Kidney epithelial cell (primary cell): ENCODE measurements around the gene FAM131B. TPM values are rescaled to one million over a fixed set of nuclear protein-coding genes. Genes with fewer than 3 reads are reported as not detected.

Experiments
- DNase-seq: peaks from one replicate; pipeline ENCODE4 v3.0.0-alpha.2; 2010; ENCODE audit warnings: low read depth
- H3K27me3 ChIP-seq: 2 replicates; pipeline ENCODE4 v1.6.0; 2011; ENCODE audit warnings: low read length; ENCODE audit not compliant: control insufficient read depth, insufficient read depth
- H3K36me3 ChIP-seq: 2 replicates; pipeline ENCODE4 v1.5.1; 2011; ENCODE audit warnings: low read length; ENCODE audit not compliant: control insufficient read depth, insufficient read depth
- H3K4me3 ChIP-seq: 2 replicates; pipeline ENCODE4 v1.5.1; 2011; ENCODE audit warnings: low read depth, mild to moderate bottlenecking, control low read depth, low read length
- CTCF ChIP-seq: IDR thresholded peaks from 2 replicates; pipeline ENCODE4 v1.5.1; 2011; ENCODE audit warnings: mild to moderate bottlenecking, moderate library complexity, low read length, control low read depth, inconsistent platforms; ENCODE audit not compliant: insufficient read depth, poor library complexity, severe bottlenecking
- total RNA-seq: library from RNA; depleted of rRNA; stranded (reverse); fragments of >200 nt; gene quantifications from 2 replicates; pipeline ENCODE4 v1.2.3, GENCODE V29; 2015

The FAM131B gene
- total RNA-seq, 1 donor from 2014 or later: 1.3 TPM

- no peak for TF ChIP-seq CTCF
- H3K27me3 ChIP-seq: peaks cover 2% of the 10 kb centered on the region
- no peak for DNase-seq
- no peaks in the 10 kb centered on the region for H3K36me3 ChIP-seq
- no peak overlapping the region for H3K4me3 ChIP-seq
Observed at GRCh38 chr7:143320620-143321019, 41.9 kb downstream of the FAM131B start.

GRCh38 chr7:143318661-143319060 is 43.9 kb downstream of the FAM131B start:
- Histone ChIP-seq H3K27me3 (peaks cover 2% of the 10 kb centered on the region), H3K36me3 (no peaks in the 10 kb centered on the region), H3K4me3 (no peak overlapping the region)
- no peak for TF ChIP-seq CTCF
- no peak for DNase-seq

GRCh38 chr7:143316492-143316891 is 46.0 kb downstream of the FAM131B start:
- no peak for TF ChIP-seq CTCF
- DNase-seq: no peak

GRCh38 chr7:143315776-143316175 is 46.7 kb downstream of the FAM131B start, which contains the start of gene CLCN1:
Gene CLCN1 (plus strand): TSS chr7:143316111. CDS start chr7:143316213, 102 bp downstream.
- no peaks in the 10 kb centered on the region for H3K36me3 ChIP-seq
- no peak within 1 kb of the TSS for H3K4me3 ChIP-seq
- DNase-seq: no peak
- no peak for TF ChIP-seq CTCF
- no peaks in the 10 kb centered on the region for H3K27me3 ChIP-seq

More at GRCh38 chr7:143316492-143316891, 46.0 kb downstream of the FAM131B start:
- Histone ChIP-seq H3K27me3 (no peaks in the 10 kb centered on the region), H3K36me3 (no peaks in the 10 kb centered on the region), H3K4me3 (no peak overlapping the region)

GRCh38 chr7:143314127-143314526 is 48.4 kb downstream of the FAM131B start:
- no peak overlapping the region for H3K4me3 ChIP-seq
- TF ChIP-seq CTCF: no peak
- DNase-seq: no peak
- no peaks in the 10 kb centered on the region for H3K27me3 ChIP-seq
- H3K36me3 ChIP-seq: no peaks in the 10 kb centered on the region

GRCh38 chr7:143308632-143309031 is 53.9 kb downstream of the FAM131B start:
- Histone ChIP-seq H3K27me3 (no peaks in the 10 kb centered on the region), H3K4me3 (no peak overlapping the region), H3K36me3 (no peaks in the 10 kb centered on the region)
- DNase-seq: no peak
- TF ChIP-seq CTCF: no peak
